GM18508 (cell line): ENCODE data around the gene SEC61B.
"Not testable (repeated sequence)": the region's sequence is repeated elsewhere in the genome, so short reads cannot be mapped to it uniquely, and the experiment has no call there.

Source experiments
- ATAC-seq: cut with Tn5 transposase; IDR thresholded peaks from one replicate; pipeline ENCODE4 v1.9.1; 2021; ENCODE audit warnings: moderate number of reproducible peaks; ENCODE audit not compliant: insufficient read depth, unreplicated experiment

SEC61B gene

GRCh38 chr9:99235926-99236634, 14.0 kb downstream of the SEC61B start:
- peak; percentile 88 for ATAC-seq

GRCh38 chr9:99237356-99237755, 15.3 kb downstream of the SEC61B start:
- ATAC-seq = no peak

DNA sequence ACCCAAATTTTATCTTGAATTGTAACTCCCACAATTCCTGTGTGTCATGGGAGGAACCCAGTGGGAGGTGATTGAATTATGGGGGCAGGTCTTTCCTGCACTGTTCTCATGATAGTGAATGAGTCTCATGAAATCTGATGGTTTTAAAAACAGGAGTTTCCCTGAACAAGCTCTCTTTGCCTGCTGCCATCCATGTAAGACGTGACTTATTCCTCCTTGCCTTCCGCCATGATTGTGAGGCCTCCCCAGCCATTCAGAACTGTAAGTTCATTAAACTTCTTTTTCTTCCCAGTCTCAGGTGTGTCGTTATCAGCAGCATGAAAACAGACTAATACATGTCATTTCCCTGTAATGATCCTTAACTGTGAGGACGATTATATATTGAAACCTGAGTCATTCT, 15.8 kb downstream of the SEC61B start:
- ATAC-seq = not testable (repeated sequence)

DNA sequence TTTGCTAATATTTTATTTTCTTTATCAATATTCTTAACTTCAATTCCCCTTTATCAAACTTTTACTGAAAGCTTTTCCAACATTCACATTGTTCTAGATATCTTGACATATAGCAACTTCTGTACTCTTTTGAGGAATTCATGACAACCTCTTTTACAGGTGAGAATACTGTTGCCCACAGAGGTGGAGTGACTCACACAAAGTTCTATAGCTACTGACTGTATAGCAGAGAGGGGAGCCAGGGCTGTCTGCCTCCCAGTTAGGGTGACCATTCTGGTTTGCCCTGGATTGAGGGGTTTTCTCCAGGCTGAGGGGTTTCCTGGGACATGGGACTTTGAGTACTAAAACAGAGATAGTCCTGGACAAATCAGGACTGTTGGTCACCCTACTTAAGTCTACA, 16.2 kb downstream of the SEC61B start:
- ATAC-seq = no peak

DNA sequence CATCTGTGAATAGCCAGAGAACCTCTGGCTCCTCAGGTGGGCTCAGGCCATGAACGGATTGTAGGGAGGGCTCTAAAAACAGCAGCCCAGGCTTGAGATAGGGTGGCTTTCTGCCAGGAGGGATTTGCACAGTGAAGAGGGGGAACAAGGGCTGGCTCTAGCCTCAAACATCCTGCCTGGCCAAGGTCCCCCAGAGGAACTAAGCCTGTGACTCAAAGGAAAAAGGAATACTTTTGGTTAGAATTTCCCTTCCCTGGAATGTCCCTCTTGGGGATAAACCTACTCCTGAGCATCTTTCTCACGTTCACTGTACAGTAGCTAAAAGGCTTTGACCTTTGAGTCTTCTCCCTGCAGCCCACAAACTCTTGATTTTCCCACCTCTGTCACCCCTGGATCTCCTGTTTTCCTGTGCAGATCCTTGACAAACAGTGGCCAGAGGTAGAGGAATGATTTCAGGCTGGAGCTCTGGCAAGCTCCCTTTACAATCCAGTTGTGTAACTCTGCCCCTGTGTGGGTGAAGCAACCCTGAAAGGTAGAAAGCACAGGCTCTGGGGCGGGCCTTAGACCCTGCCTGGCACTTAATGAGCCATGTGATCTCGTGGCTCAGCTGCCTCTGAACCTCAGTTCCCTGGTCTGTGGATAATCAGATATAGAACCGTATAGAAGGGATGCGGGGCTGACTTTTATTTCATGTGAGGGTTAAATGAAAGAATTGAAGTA, 17.4 kb downstream of the SEC61B start:
- ATAC-seq = no peak

DNA sequence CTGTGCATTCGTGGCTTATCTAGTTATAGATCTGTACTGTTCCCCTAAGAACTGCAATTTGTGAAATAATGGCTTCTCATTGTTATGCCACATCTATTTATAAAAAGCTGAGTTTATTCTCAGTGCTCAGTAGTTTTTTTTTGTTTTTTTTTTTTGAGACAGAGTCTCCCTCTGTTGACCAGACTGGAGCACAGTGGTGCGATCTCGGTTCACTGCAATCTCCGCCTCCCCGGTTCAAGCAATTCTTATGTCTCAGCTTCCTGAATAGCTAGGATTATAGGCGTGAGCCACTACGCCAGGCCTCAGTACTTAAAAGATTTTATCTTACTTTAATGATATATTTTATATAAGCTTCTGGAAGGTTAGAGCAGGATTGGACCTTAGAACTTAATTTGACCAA, 19.0 kb downstream of the SEC61B start:
- no peak for ATAC-seq

GRCh38 chr9:99244344-99245260, 22.5 kb downstream of the SEC61B start:
- peak; percentile 92 for ATAC-seq

DNA sequence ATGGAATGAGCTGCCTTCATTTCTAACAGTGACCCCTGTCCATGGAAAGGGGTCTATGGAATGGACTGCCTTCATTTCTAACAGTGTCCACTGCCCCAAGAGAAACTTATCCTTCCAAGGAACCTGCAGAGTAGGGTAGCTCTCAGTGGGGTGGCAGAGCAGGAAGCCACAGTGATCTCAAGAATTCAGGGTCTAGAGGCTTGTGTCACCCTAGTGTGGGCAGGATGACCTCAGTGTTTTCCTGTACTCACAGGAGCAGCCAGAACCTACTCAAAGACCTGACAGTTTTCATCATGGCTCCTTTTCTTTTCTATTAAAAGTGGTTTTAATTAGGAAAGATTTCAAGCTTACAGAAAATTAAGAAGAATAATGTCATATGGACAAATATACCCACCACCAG, 27.5 kb downstream of the SEC61B start:
- ATAC-seq = no peak

DNA sequence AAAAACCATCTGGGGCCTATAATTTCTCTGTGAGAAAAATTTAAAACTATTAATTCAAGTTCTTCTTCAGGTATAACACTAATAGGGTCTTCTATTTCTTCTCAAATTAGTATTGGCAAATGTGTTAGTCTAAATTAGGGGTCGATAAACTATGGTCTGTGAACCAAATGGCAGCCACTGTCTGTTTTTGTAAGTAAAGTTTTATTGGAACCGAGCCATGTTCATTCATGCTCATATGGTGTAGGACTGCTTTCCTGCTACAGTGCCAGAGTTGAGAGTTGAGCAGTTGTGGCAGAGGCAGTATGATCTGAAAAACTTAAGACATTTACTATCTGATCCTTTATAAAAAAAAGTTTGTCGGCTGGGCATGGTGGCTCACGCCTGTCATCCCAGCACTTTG, 29.1 kb downstream of the SEC61B start:
- no peak for ATAC-seq

DNA sequence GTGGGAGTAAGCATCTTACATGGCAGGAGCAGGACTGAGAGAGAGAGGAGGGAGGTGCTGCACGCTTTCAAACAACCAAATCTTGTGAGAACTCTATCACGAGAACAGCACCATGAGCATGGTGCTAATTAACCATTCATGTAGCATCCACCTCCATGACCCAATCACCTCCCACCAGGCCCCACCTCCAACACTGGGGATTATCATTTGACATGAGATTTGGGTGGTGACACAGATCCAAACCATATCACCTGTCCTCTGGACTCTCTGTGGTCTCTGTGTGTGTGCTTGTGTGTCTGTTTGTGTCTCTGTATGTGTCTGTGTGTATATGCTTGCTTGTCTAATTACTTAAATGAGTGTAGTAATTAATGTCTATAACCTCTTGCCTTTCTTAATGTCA, 31.1 kb downstream of the SEC61B start:
- ATAC-seq = peak; percentile 32

GRCh38 chr9:99253772-99254431, 31.8 kb downstream of the SEC61B start:
- peak; percentile 66 for ATAC-seq

DNA sequence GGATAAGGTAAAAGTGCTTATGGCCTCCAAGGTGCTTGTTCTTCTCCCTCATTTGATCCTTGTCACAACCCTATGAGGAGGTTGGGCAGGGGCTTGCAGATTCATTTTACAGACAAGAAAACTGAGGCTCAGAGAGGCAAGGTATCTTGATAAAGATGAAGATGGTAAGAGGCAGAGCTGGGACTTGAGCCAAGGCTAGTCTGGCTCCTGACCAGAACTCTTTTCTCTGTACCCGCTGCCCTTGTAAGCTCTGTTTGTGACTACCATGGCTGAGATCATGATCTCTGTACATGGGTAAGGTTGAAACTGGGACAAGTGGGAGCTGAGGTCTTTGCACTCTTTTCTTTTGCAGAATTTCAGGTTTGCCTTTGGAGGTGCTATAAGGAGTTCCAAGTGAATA, 33.6 kb downstream of the SEC61B start:
- no peak for ATAC-seq

- no peak for ATAC-seq
These were observed 35.8 kb downstream of the SEC61B start for GRCh38 chr9:99257723-99258389.

- no peak for ATAC-seq
These were observed 37.3 kb downstream of the SEC61B start for GRCh38 chr9:99259231-99259918.

DNA sequence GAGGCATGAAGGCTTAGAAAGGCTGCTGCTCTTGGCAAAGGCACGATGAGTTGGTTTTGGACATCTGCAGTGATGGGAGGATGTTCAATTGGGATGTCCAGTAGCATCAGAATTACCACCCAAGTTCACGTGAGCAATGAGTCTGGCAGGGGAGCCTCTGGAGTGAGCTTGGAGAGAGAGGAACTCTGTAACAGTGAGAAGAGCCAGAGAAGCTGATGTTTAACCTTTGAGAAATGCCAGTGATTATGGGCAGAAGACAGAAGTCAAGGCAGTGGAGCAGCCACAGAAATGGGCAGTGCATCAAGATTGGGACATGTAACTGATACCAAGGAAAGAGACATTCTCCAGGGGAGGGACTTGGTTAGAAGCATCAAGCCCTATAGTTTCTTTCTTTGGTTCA, 39.8 kb downstream of the SEC61B start:
- no peak for ATAC-seq

GRCh38 chr9:99262949-99263418, 40.9 kb downstream of the SEC61B start:
- ATAC-seq = no peak

- ATAC-seq = no peak
These were observed 42.1 kb downstream of the SEC61B start for GRCh38 chr9:99264070-99264680.

- no peak for ATAC-seq
These were observed 43.6 kb downstream of the SEC61B start for GRCh38 chr9:99265691-99266090.
